Progenitor cell of endocrine pancreas (in vitro differentiated cells): ENCODE data around the gene RERE. TPM values are rescaled to one million over a fixed set of nuclear protein-coding genes. Genes with fewer than 3 reads are reported as not detected.

Source experiments
- DNase-seq: peaks from one replicate; pipeline ENCODE4 v3.0.0; 2021; ENCODE audit warnings: low spot score; ENCODE audit not compliant: unreplicated experiment
- H3K27ac Mint-ChIP-seq: 2 replicates; pipeline ENCODE4 v1.8.0; 2021; ENCODE audit warnings: mild to moderate bottlenecking, moderate library complexity, mixed read lengths
- H3K27me3 Mint-ChIP-seq: 2 replicates; pipeline ENCODE4 v1.8.0; 2021; ENCODE audit warnings: mixed read lengths
- H3K36me3 Mint-ChIP-seq: 2 replicates; pipeline ENCODE4 v1.8.0; 2022; ENCODE audit warnings: mixed read lengths; ENCODE audit not compliant: insufficient read depth
- H3K4me1 Mint-ChIP-seq: 2 replicates; pipeline ENCODE4 v1.8.0; 2021; ENCODE audit warnings: low read depth, mixed read lengths
- H3K4me3 Mint-ChIP-seq: 2 replicates; pipeline ENCODE4 v1.8.0; 2021; ENCODE audit warnings: low read depth, mild to moderate bottlenecking, moderate library complexity, mixed read lengths
- H3K9me3 Mint-ChIP-seq: 2 replicates; pipeline ENCODE4 v1.8.0; 2021; ENCODE audit warnings: low read depth, mixed read lengths
- total RNA-seq: library from RNA; stranded (reverse); gene quantifications from 2 replicates; pipeline ENCODE4 v1.2.1, GENCODE V29; 2021
- TF ChIP-seq, protein P1 (sequence below): fragments of 200-600 bp; sonication (generic); IDR thresholded peaks from one replicate; pipeline ENCODE4 v1.5.0; 2021; ENCODE audit warnings: antibody characterized with exemption, mild to moderate bottlenecking; ENCODE audit not compliant: unreplicated experiment

The RERE gene
- total RNA-seq, 1 donor from 2014 or later = 329 TPM

GRCh38 chr1:8684590-8684989 lies 132.8 kb downstream of the RERE start:
- no peak for DNase-seq
- TF ChIP-seq, protein P1, sequence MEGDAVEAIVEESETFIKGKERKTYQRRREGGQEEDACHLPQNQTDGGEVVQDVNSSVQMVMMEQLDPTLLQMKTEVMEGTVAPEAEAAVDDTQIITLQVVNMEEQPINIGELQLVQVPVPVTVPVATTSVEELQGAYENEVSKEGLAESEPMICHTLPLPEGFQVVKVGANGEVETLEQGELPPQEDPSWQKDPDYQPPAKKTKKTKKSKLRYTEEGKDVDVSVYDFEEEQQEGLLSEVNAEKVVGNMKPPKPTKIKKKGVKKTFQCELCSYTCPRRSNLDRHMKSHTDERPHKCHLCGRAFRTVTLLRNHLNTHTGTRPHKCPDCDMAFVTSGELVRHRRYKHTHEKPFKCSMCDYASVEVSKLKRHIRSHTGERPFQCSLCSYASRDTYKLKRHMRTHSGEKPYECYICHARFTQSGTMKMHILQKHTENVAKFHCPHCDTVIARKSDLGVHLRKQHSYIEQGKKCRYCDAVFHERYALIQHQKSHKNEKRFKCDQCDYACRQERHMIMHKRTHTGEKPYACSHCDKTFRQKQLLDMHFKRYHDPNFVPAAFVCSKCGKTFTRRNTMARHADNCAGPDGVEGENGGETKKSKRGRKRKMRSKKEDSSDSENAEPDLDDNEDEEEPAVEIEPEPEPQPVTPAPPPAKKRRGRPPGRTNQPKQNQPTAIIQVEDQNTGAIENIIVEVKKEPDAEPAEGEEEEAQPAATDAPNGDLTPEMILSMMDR = no peak
- Mint-ChIP-seq H3K4me3 (no peak overlapping the region), H3K9me3 (no peaks in the 10 kb centered on the region), H3K36me3 (peaks cover 6% of the 10 kb centered on the region), H3K27ac (peak overlapping the region; percentile 75), H3K4me1 (peaks cover 30% of the 10 kb centered on the region), H3K27me3 (no peaks in the 10 kb centered on the region)

DNA sequence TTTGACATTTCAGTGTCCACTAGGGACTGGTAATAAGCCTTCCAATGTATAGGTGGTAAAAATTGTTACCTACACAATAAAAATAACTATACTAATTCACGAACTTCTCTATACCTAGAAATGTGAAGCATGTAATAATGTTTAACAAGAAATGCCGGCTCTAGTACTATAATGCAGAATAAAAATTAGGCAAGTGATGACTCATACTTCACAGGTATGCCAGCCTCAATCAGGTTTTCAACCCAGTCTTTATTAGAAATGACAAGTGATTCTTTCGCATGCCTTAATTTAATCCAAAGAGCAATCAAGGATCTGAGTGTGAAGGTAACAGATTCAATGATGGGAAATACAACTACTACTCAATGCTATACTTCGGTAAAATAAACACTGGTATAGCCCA lies 134.9 kb downstream of the RERE start:
- H3K27me3 Mint-ChIP-seq = no peaks in the 10 kb centered on the region
- no peaks in the 10 kb centered on the region for H3K9me3 Mint-ChIP-seq
- no peak overlapping the region for H3K4me3 Mint-ChIP-seq
- TF ChIP-seq, protein P1 = no peak
- H3K27ac Mint-ChIP-seq = peak overlapping the region; percentile 14
- no peak for DNase-seq
- peaks cover 28% of the 10 kb centered on the region for H3K4me1 Mint-ChIP-seq
- H3K36me3 Mint-ChIP-seq = peaks cover 1% of the 10 kb centered on the region

DNA sequence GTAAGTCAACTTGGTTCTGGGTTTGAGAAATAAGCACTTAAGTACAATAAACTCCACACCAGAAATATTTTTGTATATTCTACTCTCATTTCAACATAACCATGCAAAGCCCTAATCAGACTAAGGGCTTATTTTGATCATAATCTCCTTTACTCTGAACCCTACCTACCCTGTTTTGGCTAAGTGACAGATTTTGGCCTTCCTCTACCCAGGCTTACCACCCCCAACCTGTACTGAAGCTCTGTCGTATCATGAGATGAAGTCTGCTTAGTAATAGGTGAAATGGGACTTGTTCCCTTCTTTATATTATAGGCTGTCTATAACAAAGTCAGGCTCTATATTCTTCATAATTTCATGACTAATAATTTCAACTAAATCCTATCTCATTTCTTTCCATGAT lies 135.5 kb downstream of the RERE start:
- H3K27me3 Mint-ChIP-seq = no peaks in the 10 kb centered on the region

GRCh38 chr1:8680664-8681650 lies 136.5 kb downstream of the RERE start:
- H3K4me3 Mint-ChIP-seq = no peak overlapping the region
- no peak overlapping the region for H3K27ac Mint-ChIP-seq
- no peaks in the 10 kb centered on the region for H3K9me3 Mint-ChIP-seq
- H3K4me1 Mint-ChIP-seq = peaks cover 32% of the 10 kb centered on the region
- TF ChIP-seq, protein P1 = no peak
- no peaks in the 10 kb centered on the region for H3K27me3 Mint-ChIP-seq
- H3K36me3 Mint-ChIP-seq = peaks cover 3% of the 10 kb centered on the region
- DNase-seq = no peak

More for the DNA sequence above, 135.5 kb downstream of the RERE start:
- TF ChIP-seq, protein P1 = no peak
- H3K4me3 Mint-ChIP-seq = no peak overlapping the region
- peaks cover 3% of the 10 kb centered on the region for H3K36me3 Mint-ChIP-seq
- DNase-seq = no peak
- no peak overlapping the region for H3K27ac Mint-ChIP-seq
- peaks cover 29% of the 10 kb centered on the region for H3K4me1 Mint-ChIP-seq
- no peaks in the 10 kb centered on the region for H3K9me3 Mint-ChIP-seq

- TF ChIP-seq, protein P1 = no peak
- Mint-ChIP-seq H3K36me3 (peaks cover 3% of the 10 kb centered on the region), H3K27ac (no peak overlapping the region), H3K4me3 (no peak overlapping the region), H3K27me3 (no peaks in the 10 kb centered on the region), H3K9me3 (no peaks in the 10 kb centered on the region), H3K4me1 (peaks cover 31% of the 10 kb centered on the region)
- no peak for DNase-seq
Observed at GRCh38 chr1:8679929-8680663, 137.3 kb downstream of the RERE start.
